Spleen (tissue), 7 donors: ENCODE results near the gene ANKRD31.
A peak's percentile ranks its signal among the peaks of the same experiment; 100 is the strongest.

ENCODE experiments used
- CTCF ChIP-seq, 11 experiments: fragments of 200-600 bp in 7 of 11; fragments of 450-650 bp in 4 of 11; sonication (generic) in 4 of 11; IDR thresholded peaks in 8 of 11; conservative IDR thresholded peaks in 3 of 11; 1 replicate in 7 of 11; 2 replicates in 4 of 11; pipeline versions ENCODE4 v1.4.0 to v1.8.0; 2016 to 2021; ENCODE audit warnings: antibody characterized with exemption in 11 of 11, inconsistent platforms in 4 of 11, mild to moderate bottlenecking in 1 of 11
- POLR2A ChIP-seq, 3 donors: fragments of 450-650 bp; IDR thresholded peaks; one replicate each; pipeline ENCODE4 v1.5.1; 2017; ENCODE audit warnings: antibody characterized with exemption in 3 of 3, mild to moderate bottlenecking in 1 of 3
- POLR2AphosphoS5 ChIP-seq, 3 donors: sonication (generic); formaldehyde crosslinking; IDR thresholded peaks; one replicate each; pipeline ENCODE4 v1.5.1; 2017; ENCODE audit warnings: antibody characterized with exemption in 3 of 3
- donor health status: DM: no; HTN: no; CAD: no; lungs with moderate emphysema.
- donor health status: DM: no; HTN: no; CAD: no.
- donor health status: DM: no; HTN: no; CAD: no.

GRCh38 chr5:75053304-75054133, 183.2 kb downstream of the ANKRD31 start:
- TF ChIP-seq CTCF (IDR thresholded peaks at IDR 0.05 in 8 of 11, conservative IDR thresholded peaks at IDR 0.05 in 3 of 11), result peak in 3 of 11 experiments; percentile 13 to 21 (median 14)
- no peak for TF ChIP-seq POLR2A (IDR thresholded peaks at IDR 0.05)
- TF ChIP-seq POLR2AphosphoS5 (IDR thresholded peaks at IDR 0.05), result peak; percentile 34 to 73 (median 71)
